ENCODE data around the gene TLE5.
"Not testable (repeated sequence)": the region's sequence is repeated elsewhere in the genome, so short reads cannot be mapped to it uniquely, and the experiment has no call there.

Gene TLE5

GRCh38 chr19:3027981-3028304, 34.4 kb downstream of the TLE5 start:
- DNase-seq (ENCODE audit: low read depth in 1 of 2, low spot score in 1 of 2), result no peak

GRCh38 chr19:3027292-3027691, 35.0 kb downstream of the TLE5 start:
- DNase-seq (ENCODE audit: low read depth in 1 of 2, low spot score in 1 of 2), result no peak

- no peak for DNase-seq (ENCODE audit: low read depth in 1 of 2, low spot score in 1 of 2)
These were observed 35.5 kb downstream of the TLE5 start for GRCh38 chr19:3026768-3027167.

- no peak for DNase-seq (ENCODE audit: low read depth in 1 of 2, low spot score in 1 of 2)
These were observed 36.8 kb downstream of the TLE5 start for GRCh38 chr19:3025549-3025886.

- DNase-seq (ENCODE audit: low read depth in 1 of 2, low spot score in 1 of 2), result no peak
These were observed 37.3 kb downstream of the TLE5 start for GRCh38 chr19:3024870-3025548.

GRCh38 chr19:3024509-3024869, 37.8 kb downstream of the TLE5 start:
- no peak for DNase-seq (ENCODE audit: low read depth in 1 of 2, low spot score in 1 of 2)

GRCh38 chr19:3020321-3020960, 41.9 kb downstream of the TLE5 start:
- no peak for DNase-seq (ENCODE audit: low read depth in 1 of 2, low spot score in 1 of 2)

GRCh38 chr19:3019211-3019854, 43.0 kb downstream of the TLE5 start:
- no peak for DNase-seq (ENCODE audit: low read depth in 1 of 2, low spot score in 1 of 2)

- no peak for DNase-seq (ENCODE audit: low read depth in 1 of 2, low spot score in 1 of 2)
These were observed 44.4 kb downstream of the TLE5 start for GRCh38 chr19:3017923-3018322.

GRCh38 chr19:3015126-3016057, 46.9 kb downstream of the TLE5 start:
- DNase-seq (ENCODE audit: low read depth in 1 of 2, low spot score in 1 of 2), result no peak

- no peak for DNase-seq (ENCODE audit: low read depth in 1 of 2, low spot score in 1 of 2)
These were observed 48.2 kb downstream of the TLE5 start for GRCh38 chr19:3014135-3014534.

GRCh38 chr19:3013263-3013725, 49.0 kb downstream of the TLE5 start:
- no peak for DNase-seq (ENCODE audit: low read depth in 1 of 2, low spot score in 1 of 2)

- DNase-seq (ENCODE audit: low read depth in 1 of 2, low spot score in 1 of 2), result no peak
These were observed 49.6 kb downstream of the TLE5 start for GRCh38 chr19:3012621-3013262.

GRCh38 chr19:3012059-3012458, 50.2 kb downstream of the TLE5 start:
- DNase-seq (ENCODE audit: low read depth in 1 of 2, low spot score in 1 of 2), result not testable (repeated sequence)

GRCh38 chr19:3010871-3011270, 51.4 kb downstream of the TLE5 start:
- no peak for DNase-seq (ENCODE audit: low read depth in 1 of 2, low spot score in 1 of 2)

GRCh38 chr19:3008994-3009393, 53.3 kb downstream of the TLE5 start:
- no peak for DNase-seq (ENCODE audit: low read depth in 1 of 2, low spot score in 1 of 2)

- no peak for DNase-seq (ENCODE audit: low read depth in 1 of 2, low spot score in 1 of 2)
These were observed 54.3 kb downstream of the TLE5 start for GRCh38 chr19:3007975-3008374.

GRCh38 chr19:3006075-3006767, 56.1 kb downstream of the TLE5 start:
- no peak for DNase-seq (ENCODE audit: low read depth in 1 of 2, low spot score in 1 of 2)

GRCh38 chr19:3005345-3005744, 57.0 kb downstream of the TLE5 start:
- DNase-seq (ENCODE audit: low read depth in 1 of 2, low spot score in 1 of 2), result no peak

- DNase-seq (ENCODE audit: low read depth in 1 of 2, low spot score in 1 of 2), result no peak
These were observed 57.8 kb downstream of the TLE5 start for GRCh38 chr19:3004522-3004921.

GRCh38 chr19:3003046-3003445, 59.2 kb downstream of the TLE5 start:
- DNase-seq (ENCODE audit: low read depth in 1 of 2, low spot score in 1 of 2), result no peak
